IPS-18a (cell line): ENCODE results near the gene ABCC11.
"Not testable (repeated sequence)": the region's sequence is repeated elsewhere in the genome, so short reads cannot be mapped to it uniquely, and the experiment has no call there.

Experiments
- H3K27ac ChIP-seq: one replicate; pipeline ENCODE4 v1.5.1; 2013; ENCODE audit warnings: low read length
- H3K27me3 ChIP-seq: one replicate; pipeline ENCODE4 v1.6.1; 2013; ENCODE audit warnings: mild to moderate bottlenecking, low read length; ENCODE audit not compliant: control insufficient read depth, insufficient read depth
- H3K36me3 ChIP-seq: one replicate; pipeline ENCODE4 v1.6.1; 2013; ENCODE audit warnings: low read depth, low read length; ENCODE audit not compliant: control insufficient read depth
- H3K4me1 ChIP-seq: one replicate; pipeline ENCODE4 v1.6.1; 2013; ENCODE audit warnings: low read depth, low read length; ENCODE audit not compliant: control insufficient read depth
- H3K4me3 ChIP-seq: one replicate; pipeline ENCODE4 v1.5.1; 2013; ENCODE audit warnings: low read length
- H3K9ac ChIP-seq: one replicate; pipeline ENCODE4 v1.6.1; 2013; ENCODE audit warnings: mild to moderate bottlenecking, low read length, moderate library complexity
- H3K9me3 ChIP-seq: one replicate; pipeline ENCODE4 v1.6.1; 2013; ENCODE audit warnings: low read depth, low read length; ENCODE audit not compliant: control insufficient read depth

Gene ABCC11

GRCh38 chr16:48244863-48245195 lies 2.5 kb downstream of the ABCC11 start:
- H3K36me3 ChIP-seq, result no peaks in the 10 kb centered on the region
- no peak overlapping the region for H3K27ac ChIP-seq
- H3K9ac ChIP-seq, result peak overlapping the region; percentile 60
- no peaks in the 10 kb centered on the region for H3K27me3 ChIP-seq
- peaks cover 5% of the 10 kb centered on the region for H3K4me1 ChIP-seq
- no peaks in the 10 kb centered on the region for H3K9me3 ChIP-seq
- peak overlapping the region; percentile 96 for H3K4me3 ChIP-seq

- Histone ChIP-seq H3K9me3 (no peaks in the 10 kb centered on the region), H3K27ac (no peak within 1 kb of the TSS), H3K36me3 (no peaks in the 10 kb centered on the region), H3K4me1 (peaks cover 5% of the 10 kb centered on the region), H3K4me3 (peak within 1 kb of the TSS; percentile 96), H3K27me3 (no peaks in the 10 kb centered on the region), H3K9ac (peak within 1 kb of the TSS; percentile 60)
These were observed 3.1 kb downstream of the ABCC11 start, which contains the start of gene LONP2 for GRCh38 chr16:48244080-48244862. TSS of gene LONP2 (plus strand) at chr16:48244300. CDS start at chr16:48244389, 89 bp downstream.

DNA sequence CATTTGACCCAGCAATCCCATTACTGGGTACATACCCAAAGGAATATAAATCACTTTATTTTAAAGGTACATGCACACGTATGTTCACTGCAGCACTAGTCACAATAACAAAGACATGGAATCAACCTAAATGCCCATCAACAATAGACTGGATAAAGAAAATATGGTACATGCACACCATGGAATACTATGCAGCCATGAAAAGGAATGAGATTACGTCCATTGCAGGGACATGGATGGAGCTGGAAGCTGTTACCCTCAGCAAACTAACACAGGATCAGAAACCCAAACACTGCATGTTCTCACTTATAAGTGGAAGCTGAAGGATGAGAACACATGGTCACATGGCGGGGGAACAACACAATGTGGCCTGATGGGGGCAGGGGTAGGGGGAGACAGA lies 7.2 kb downstream of the ABCC11 start:
- not testable (repeated sequence) for H3K9ac ChIP-seq, H3K27me3 ChIP-seq, H3K36me3 ChIP-seq, H3K4me1 ChIP-seq, H3K4me3 ChIP-seq, H3K27ac ChIP-seq, H3K9me3 ChIP-seq

GRCh38 chr16:48236286-48236685 lies 11.1 kb downstream of the ABCC11 start:
- Histone ChIP-seq H3K27me3 (no peaks in the 10 kb centered on the region), H3K36me3 (no peaks in the 10 kb centered on the region), H3K9me3 (no peaks in the 10 kb centered on the region), H3K27ac (no peak overlapping the region), H3K9ac (no peak overlapping the region), H3K4me3 (no peak overlapping the region), H3K4me1 (no peaks in the 10 kb centered on the region)

DNA sequence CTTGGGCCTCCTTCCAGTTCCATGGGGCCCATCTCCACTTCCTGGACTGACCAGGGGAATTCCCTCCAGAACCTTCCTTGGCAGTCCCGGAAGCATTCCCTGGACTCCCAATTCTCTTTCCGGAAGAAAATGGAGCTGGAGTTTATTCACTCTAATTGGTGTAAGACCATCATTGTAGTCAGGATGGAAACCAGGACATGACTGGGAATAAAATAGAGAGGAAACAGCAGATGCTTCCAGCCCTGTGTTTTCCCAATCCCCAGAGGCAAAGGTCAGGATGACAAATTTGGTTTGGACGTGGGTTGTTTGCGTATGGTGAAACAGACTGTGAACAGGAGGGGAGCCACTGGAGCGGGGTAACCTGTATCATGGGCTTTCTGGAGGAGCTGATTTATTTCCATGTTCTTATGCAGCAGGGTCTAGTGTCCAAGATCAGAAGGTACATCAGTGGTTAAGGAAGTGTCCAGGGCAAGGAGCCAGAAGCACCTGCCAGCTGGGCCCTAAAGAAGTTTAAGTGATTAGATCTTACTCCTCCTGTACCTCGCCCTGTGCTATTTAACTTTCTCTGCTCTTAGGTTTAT lies 11.7 kb downstream of the ABCC11 start:
- H3K4me1 ChIP-seq, result no peaks in the 10 kb centered on the region
- H3K4me3 ChIP-seq, result no peak overlapping the region
- H3K9ac ChIP-seq, result no peak overlapping the region
- H3K9me3 ChIP-seq, result no peaks in the 10 kb centered on the region
- no peak overlapping the region for H3K27ac ChIP-seq
- H3K36me3 ChIP-seq, result no peaks in the 10 kb centered on the region
- no peaks in the 10 kb centered on the region for H3K27me3 ChIP-seq

DNA sequence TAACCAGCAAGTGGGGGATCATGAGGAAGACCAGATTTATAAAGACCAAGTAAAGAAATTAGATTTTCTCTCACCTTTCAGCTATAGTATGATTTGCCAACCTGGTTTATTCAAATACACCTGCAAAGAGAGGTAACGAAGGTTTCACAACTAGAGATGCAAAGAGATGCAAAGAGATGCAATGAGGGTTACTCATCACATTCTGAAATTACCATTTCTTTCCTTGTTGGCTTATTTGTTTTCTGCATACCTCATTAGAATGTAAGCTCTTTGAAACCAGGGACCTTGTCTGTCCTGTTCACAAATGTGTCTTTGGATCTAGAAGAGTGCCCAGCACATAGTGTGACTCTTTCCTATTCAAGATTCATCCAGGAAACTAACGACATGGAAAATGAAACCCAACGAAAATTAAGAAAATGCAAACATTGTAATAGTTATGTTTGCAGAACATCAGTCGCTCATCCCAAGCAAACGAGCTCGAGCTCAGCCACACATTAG lies 12.2 kb downstream of the ABCC11 start:
- Histone ChIP-seq H3K4me3 (no peak overlapping the region), H3K4me1 (no peaks in the 10 kb centered on the region), H3K36me3 (no peaks in the 10 kb centered on the region), H3K27ac (no peak overlapping the region), H3K27me3 (no peaks in the 10 kb centered on the region), H3K9ac (no peak overlapping the region), H3K9me3 (no peaks in the 10 kb centered on the region)

GRCh38 chr16:48234630-48235029 lies 12.7 kb downstream of the ABCC11 start:
- Histone ChIP-seq H3K27me3 (no peaks in the 10 kb centered on the region), H3K9ac (no peak overlapping the region), H3K36me3 (no peaks in the 10 kb centered on the region), H3K9me3 (no peaks in the 10 kb centered on the region), H3K27ac (no peak overlapping the region), H3K4me1 (no peaks in the 10 kb centered on the region), H3K4me3 (no peak overlapping the region)

DNA sequence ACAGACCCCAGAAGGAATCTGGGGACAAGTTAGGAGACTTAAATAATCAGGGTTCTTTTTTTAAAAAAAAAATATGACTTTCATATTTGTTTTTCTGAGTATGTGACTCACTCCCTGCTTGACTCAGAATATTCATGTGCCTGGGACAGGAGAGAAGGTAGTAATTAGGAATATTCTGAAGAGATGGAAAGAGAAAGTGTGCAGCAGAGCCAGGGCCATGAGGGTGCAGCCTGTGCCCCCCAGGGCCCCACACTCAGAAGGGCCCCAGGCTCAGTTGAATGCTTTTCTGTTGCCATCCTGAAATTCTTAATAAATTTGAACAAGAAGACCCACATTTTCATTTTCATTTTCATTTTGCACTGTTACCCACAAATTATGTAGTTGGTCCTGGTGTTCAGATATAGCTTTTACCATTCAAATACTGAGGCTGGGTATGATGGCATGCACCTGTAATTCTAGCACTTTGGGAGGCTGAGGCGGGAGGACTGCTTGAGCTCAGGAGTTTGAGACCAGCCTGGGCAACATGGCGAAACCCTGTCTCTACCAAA lies 14.8 kb downstream of the ABCC11 start:
- H3K4me1 ChIP-seq, result no peaks in the 10 kb centered on the region
- H3K27me3 ChIP-seq, result no peaks in the 10 kb centered on the region
- no peak overlapping the region for H3K9ac ChIP-seq
- H3K27ac ChIP-seq, result no peak overlapping the region
- H3K9me3 ChIP-seq, result no peaks in the 10 kb centered on the region
- H3K4me3 ChIP-seq, result no peak overlapping the region
- no peaks in the 10 kb centered on the region for H3K36me3 ChIP-seq

DNA sequence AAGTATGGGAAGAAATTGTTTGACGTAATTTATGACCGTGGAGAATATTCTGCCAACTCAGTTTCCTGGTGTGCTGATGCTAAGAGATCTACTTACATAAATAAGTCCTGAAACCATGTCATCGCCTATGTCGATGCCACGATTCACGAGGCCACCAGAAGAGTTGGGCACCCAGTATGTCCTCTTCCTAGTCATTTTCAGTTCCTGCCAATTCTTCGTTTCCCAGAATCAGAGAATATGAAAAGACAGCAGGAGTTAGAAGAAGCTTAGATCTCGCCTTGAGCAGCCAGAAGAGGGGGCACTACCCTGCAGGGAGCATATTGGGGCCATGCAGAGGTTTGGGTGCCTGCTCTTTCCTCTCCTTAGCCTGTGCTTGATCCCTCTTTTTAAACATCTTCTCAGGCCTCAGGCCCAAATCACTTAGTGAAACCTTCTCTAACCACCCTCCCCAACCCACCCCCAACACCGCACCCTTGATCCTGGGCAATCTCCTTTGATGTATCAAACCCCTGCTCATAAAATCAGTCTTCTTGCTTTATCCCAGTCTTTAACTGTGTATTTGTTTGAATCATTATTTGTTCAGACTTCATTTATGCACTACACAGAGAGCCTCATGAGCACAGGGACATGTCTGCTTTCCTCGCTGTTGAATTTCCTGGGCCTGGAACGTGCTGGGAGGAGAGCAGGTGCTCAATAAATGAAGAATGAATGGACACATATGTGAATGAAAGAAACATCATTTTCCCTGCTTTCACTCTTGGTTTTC lies 15.4 kb downstream of the ABCC11 start:
- Histone ChIP-seq H3K9ac (no peak overlapping the region), H3K27me3 (no peaks in the 10 kb centered on the region), H3K4me1 (no peaks in the 10 kb centered on the region), H3K36me3 (no peaks in the 10 kb centered on the region), H3K27ac (no peak overlapping the region), H3K4me3 (no peak overlapping the region), H3K9me3 (no peaks in the 10 kb centered on the region)

DNA sequence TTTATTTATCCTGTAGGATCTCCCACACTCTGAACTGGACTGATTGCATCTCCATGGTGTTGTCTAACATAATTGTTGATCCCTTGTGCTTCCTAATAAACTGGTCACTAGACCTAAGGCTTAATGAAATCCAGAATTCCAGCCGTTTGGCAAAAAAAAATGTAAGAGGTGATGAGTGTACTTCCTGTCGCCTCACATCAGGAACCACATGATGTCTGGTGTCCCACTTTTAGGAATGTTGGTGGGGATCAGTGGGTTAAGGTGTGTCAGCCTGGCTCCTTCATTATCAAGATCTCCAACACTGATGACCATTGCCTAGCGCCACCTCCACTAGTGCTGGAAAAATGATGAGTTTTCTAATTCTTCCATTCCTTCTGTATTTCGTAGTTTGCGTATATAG lies 21.9 kb downstream of the ABCC11 start:
- no peaks in the 10 kb centered on the region for H3K27me3 ChIP-seq

DNA sequence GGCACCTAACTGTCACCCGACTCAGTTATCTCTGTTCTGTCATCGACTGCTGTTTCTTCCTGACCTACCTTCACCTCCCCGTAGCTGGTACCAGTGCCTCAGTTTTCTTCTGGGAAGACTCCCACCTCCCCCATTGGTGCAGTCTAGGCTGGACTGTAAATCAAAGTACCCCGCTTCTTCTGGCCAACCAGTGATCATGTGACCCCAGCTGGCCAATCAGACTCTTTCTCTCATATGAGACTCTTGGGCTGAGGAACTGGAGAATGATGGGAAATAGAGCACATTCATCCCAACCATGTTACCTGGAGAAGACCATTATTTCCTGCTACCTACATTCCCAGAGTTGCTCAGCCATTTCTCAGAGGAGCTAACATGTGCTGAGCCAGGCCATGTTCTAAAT lies 23.8 kb downstream of the ABCC11 start:
- Histone ChIP-seq H3K36me3 (no peaks in the 10 kb centered on the region), H3K4me1 (no peaks in the 10 kb centered on the region), H3K9ac (no peak overlapping the region), H3K9me3 (no peaks in the 10 kb centered on the region), H3K27me3 (no peaks in the 10 kb centered on the region), H3K4me3 (no peak overlapping the region), H3K27ac (no peak overlapping the region)

More for the DNA sequence above, 21.9 kb downstream of the ABCC11 start:
- Histone ChIP-seq H3K27ac (no peak overlapping the region), H3K9me3 (no peaks in the 10 kb centered on the region), H3K9ac (no peak overlapping the region), H3K36me3 (no peaks in the 10 kb centered on the region), H3K4me1 (no peaks in the 10 kb centered on the region), H3K4me3 (no peak overlapping the region)
